Activated CD8-positive, alpha-beta memory T cell treated with anti-CD3 and anti-CD28 coated beads, Interleukin-2, amount 50 U/mL, for 1 hour (primary cell): ENCODE results near the gene TCEA3.

ENCODE experiments used
- DNase-seq: peaks from one replicate; pipeline ENCODE4 v3.0.0-alpha.2; 2020; ENCODE audit errors: extremely low read depth

The TCEA3 gene

GRCh38 chr1:23446661-23447310, 22.2 kb upstream of the TCEA3 start:
- no peak for DNase-seq

DNA sequence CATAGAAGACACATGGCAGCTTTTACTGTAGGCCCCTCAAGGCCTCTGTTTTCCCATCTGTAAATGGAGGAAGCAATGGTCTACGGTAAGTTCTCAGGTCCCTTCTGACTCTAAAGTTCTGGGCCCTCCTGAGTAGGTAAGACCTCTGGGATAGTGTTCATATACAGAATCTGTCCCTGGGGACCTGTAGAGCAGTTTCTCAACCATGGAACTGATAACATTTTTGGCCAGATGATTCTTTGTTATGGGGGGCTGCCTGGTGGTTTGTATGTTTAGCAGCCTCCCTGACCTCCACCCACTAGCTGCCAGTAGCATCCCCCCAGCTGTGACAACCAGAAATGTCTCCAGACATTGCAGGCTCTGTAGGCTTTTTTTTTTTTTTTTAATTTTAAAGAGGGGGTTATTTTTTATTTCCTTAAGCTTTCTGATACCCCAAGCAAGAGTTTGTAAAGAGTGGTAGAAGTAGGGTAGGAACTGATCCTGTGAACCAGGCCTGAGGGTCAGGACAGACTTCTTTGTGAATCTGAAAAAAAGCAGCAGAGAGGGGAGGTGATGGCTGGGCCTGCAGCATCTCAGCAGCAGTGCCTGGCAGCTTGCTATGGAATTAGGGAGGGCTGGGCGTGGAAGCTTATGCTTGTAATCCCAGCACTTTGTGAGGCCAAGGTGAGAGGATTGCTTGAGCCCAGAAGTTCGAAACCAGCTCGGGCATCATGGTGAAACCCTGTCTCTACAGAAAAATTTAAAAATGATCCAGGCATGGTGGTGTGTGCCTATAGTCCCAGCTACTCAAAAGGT, 20.2 kb upstream of the TCEA3 start:
- no peak for DNase-seq

DNA sequence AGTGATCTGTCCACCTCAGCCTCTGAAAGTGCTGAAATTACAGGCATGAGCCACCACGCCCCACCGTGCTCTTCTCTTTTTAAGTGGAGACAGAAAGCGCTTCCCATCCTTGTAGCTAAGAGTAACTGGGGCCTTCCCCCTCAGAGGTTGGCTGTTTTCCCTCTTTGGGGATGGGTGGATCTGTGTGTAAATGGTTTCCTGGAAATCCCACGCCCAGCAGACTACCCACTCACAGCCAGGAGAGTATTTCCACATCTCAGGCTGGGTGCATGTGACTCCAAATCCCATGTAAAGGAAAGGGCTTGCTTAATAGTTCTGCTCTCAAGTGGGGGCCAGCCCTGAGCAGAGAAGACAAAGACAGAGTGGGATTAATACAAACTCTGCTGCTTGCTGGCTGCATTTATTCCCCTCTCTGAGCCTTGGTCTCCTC, 19.6 kb upstream of the TCEA3 start:
- DNase-seq, result no peak

GRCh38 chr1:23442751-23443150, 18.2 kb upstream of the TCEA3 start:
- no peak for DNase-seq

DNA sequence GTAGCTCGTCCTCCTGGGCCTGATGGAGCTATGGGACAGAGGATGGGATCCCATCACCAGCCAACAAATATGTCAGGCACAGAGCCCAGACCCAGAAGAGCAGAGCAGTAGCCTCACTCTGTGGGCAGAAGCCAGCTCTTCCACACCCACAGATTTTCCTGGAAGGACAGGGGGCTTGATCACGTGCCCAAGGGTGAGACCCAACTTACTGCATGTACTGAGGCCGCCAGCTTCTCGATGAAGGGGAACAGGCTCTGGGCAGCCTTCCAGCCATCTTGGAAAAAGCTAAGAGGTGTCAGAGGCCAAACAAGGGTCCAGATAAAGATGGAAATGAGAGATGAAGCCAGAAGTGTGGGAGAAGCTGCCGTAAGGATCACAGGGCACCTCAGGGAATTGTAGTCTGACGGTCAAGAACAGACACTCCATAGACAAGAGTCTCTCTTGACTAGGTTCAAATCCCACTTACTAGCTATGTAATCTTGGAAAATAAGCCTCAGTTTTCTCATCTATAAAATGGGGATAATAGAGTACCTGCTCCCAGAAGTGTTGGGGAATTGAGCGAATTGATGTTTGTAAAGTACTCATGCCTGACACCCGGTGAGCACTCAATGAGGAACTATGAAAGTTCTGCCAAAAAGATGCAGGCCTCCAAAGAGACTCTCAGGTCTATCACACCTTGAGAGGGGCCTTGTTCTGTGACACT, 17.0 kb upstream of the TCEA3 start:
- no peak for DNase-seq

GRCh38 chr1:23438545-23438944, 14.0 kb upstream of the TCEA3 start:
- DNase-seq, result no peak

- DNase-seq, result no peak
Measured at GRCh38 chr1:23437355-23437664, 12.8 kb upstream of the TCEA3 start.

GRCh38 chr1:23436520-23437354, 12.2 kb upstream of the TCEA3 start:
- DNase-seq, result no peak

DNA sequence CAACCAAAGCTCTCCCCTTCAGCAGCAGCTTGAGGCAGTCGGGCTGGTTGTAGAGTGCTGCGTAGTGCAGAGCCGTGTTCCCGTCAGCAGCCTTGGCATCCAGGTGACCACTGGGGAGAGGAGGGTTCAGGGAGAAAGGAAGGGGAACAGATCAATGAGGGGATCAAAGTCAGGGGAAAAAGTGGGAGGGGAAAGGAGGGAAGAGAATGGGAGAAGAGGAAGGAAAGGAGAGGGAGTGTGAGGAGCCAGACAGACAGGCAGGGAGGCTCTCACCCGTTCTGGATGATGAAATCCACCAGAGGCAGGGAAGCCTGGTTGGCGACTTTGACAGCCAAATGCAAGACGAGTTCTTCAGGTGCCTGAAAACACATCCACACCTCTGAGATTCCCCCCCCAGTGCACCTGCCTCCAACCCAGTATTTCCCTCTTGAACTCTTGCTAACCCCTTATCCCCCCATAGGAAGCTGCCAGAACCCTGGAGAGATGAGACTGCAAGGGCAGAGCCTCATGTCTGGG, 9.8 kb upstream of the TCEA3 start:
- no peak for DNase-seq

DNA sequence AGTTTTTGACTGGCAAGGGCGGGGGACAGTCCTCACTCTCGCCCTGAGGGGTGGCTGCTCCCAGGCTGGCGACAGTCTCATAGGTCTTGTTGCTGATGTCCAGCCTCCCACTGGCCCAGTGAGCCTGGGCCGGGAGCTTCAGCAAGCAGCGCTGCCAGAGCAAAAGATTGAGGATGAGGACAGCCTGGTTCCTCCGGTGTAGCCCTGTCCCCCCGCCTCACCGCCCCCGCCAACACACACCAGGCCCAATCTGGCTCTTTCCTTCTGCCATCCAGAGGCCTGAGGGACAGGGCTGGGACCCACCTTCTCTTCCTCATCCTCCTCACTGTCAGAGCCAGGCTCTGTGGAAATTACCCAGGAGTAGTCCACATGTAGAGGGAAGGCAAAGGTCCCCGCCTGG, 8.6 kb upstream of the TCEA3 start:
- no peak for DNase-seq

- no peak for DNase-seq
Measured at GRCh38 chr1:23431431-23431830, 6.9 kb upstream of the TCEA3 start.

DNA sequence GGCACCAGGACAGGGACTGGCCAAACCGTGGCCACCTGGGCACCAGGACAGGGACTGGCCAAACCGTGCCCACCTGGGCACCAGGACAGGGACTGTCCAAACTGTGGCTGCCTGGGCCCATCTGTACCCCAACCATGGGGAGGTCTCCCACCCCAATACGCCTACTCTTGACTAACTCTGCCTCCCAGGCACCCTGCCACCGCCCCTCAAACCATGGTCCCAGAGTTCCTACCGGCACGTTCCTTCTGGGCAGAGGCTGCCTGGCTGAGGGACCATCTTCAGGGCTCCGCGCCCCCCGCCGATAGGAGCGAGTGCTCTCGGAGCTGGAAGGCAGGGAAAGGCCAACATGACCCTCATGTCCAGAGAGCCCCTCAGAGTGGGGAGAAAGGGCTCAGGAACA, 6.3 kb upstream of the TCEA3 start:
- DNase-seq, result no peak

DNA sequence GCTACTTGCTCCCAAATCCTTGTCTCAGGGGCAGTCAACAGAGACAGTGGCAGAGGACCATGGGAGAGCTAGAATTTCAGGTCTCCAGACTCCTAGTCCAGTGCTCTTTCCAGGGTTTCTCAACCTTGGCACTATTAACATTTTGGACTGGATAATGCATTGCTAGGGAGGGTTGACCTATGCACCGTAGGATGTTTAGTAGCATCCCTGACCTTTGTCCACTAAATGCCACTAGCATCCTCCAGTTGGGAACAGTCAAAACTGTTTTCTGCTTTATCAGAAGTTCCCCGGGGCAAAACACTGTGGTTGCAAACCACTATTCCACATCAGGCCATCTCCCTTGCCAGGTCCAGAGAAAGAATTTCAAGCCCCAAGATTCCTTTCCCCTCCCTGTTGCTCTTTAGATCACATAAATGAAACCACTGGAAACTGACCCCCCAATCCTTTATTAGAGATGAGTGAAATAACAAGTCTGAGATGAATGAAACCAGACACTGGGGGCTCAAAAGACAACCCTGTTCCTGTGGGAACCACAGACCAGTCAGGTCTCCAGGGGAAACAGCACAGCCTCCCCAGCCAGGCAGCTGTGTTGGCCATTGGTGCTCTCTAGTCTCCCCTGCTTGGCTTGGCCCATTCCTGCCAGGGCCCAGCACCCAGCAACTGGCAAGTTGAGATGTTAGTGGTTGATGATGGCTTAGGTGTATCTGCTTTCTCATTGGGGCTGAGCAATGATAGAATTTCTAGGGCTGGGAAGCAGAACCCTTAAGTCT, 3.8 kb upstream of the TCEA3 start:
- DNase-seq, result no peak

GRCh38 chr1:23427550-23427949, 3.0 kb upstream of the TCEA3 start:
- DNase-seq, result no peak

- DNase-seq, result no peak
Measured at GRCh38 chr1:23426828-23427227, 2.3 kb upstream of the TCEA3 start.

DNA sequence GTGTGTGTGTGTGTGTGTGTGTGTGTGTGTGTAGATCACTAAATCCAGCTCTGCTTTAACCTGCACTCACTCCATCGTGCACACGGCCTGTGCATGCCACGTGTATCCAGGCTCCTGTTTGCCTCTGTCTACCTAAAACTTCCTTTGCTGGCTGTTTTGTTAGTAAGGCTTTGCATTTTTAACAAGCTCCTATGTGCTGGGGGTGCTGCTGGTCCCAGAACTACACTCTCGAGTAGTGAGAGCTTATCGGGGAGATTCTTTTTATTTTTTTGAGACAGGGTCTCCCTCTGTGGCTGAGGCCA, 596 bp upstream of the TCEA3 start:
- DNase-seq, result no peak

GRCh38 chr1:23423415-23424292, 894 bp downstream of the TCEA3 start:
- no peak for DNase-seq

GRCh38 chr1:23422941-23423340, 1.6 kb downstream of the TCEA3 start:
- no peak for DNase-seq

GRCh38 chr1:23422241-23422877, 2.2 kb downstream of the TCEA3 start:
- DNase-seq, result no peak

DNA sequence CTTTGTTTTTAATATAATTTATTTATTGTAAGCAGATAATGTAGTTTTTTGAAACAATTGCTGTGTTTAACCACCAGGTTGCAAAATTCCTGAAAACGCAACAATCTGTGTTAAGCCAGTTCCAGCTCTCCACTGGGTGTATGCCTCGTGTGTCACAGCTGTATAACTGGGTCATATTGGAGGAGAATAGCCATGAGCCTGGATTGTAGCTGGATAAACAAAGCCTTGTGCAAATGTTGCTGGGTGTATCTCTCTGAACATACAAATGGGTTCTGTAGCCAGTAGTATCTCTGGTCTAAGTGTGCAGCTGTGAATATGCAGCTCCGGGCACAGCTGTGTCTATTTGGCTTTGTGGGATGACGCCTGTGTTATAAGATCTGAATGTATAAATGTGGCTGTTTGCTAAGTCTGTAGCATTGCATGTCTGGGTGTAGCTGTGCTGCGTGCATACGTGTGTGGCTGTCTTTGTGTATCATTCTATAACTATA, 2.8 kb downstream of the TCEA3 start:
- no peak for DNase-seq
